HG03575 (cell line): ENCODE measurements around the gene MAP3K14.

Experiments
- ATAC-seq: cut with Tn5 transposase; IDR thresholded peaks from one replicate; pipeline ENCODE4 v1.9.1; 2021; ENCODE audit not compliant: unreplicated experiment, insufficient number of reproducible peaks, low FRiP score; ENCODE audit errors: extremely low read depth

The MAP3K14 gene

GRCh38 chr17:45319239-45319703, 2.5 kb upstream of the MAP3K14 start:
- ATAC-seq, result no peak

- no peak for ATAC-seq
Measured at GRCh38 chr17:45318561-45319230, 1.9 kb upstream of the MAP3K14 start.

GRCh38 chr17:45317111-45317928, 500 bp upstream of the MAP3K14 start:
- peak; percentile 43 for ATAC-seq

DNA sequence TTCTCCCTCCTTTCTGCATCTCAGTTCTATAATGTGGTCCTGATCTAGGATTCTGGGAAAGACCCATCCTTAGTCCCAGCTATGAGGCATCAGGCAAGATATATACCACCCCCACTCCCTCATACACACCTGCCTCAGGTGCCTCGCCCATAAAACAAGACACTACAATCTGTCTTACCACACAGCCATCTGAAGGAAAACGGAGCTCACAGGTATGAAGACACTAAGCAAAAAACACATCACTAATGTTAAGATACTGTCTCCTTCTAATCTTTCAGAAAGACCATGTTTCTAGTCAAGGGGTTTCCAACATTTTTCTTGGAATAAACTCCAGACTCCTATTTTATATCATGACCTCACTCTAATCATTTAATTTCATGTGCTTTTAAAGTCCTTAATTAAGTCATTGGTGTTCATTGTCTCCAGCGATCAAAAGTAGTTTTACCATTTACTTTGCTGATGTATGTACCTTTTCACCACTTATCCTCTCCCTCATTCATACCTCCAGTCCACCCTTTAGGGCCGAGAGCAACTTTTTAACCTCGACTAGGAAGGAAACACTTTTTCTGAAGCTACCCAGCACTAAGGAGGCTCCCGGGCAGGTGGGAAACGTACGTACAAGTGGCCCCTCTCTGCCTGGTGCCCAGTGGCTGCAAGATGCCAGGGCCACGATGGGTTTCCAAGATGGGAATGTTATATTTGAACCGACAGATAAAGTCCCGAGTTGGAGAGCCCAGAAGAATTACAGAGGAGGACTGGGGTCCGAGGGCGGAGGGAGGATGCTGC, 979 bp downstream of the MAP3K14 start:
- ATAC-seq, result no peak

DNA sequence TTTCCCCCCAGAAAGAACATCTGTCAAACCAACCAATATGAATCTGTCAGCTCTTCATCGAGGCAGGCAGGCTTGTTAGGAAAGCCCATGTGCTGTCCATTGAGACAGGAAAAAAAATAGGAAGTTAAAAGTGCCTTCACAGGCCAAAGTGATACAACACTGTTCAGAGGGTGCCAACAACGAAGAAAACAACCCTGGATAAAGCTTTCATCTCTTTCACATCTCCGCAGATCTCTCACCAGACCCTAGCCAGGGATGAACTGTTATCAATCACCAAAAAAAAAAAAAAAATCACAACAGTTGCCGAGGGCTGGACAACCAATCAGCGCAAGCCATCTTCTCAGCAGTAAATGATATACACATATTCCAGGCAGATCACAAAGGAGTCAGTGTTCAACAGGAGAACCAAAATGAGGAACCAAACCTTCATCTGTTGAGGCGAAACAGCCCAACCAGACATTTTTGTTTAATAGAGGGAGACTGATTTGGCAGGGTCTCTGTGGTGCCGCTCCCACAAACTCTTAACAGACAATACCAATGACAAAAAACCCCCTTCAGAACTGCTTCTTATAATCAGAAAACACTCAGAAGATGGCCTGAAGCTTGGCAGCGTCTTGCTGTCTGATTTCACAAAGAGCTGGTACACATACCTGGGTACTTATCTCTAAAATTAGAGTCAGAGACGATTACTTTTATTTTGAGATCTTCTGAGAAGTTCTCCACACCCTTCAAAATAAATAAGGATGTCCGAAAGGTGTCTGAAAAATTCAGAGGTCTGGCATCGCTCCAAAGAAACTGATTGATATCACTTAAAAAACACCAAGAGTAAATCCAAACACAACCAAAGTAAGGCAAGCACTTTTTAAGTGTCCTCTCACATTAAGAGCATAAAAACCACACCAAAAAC, 1.8 kb downstream of the MAP3K14 start:
- no peak for ATAC-seq

DNA sequence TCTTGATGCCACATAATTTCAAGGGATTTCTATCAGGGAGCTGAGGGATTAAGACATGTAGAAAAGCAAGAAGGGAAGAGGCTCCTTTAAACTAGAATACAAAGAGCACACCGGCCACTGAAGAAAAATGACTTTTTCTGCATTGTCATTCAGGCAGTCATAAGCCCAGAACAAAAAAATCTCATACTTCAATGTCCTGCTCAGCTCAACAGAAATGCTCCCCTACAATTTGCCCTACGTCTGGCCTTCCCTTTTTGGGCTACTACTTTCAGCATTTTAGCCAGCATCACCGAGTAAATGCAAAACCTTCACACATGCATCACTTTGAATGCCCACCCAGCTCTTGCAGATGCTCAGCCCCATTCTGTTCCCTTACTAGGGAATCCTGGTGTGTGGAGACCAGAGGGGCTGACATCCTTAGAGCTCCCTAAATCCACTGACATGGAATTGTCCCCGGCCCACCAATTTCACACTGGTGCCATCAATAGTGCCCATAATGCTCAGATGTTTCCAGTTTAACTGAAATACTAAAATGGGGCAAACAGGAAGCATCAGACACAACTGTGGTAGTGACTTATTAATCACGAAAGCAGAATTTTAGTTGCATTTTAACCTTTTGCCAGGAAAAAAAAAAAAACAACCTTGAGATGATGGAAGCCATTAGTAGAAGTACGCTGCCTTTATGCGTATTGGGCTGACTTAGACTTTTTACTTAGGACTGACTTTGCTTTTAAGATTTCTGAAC, 2.7 kb downstream of the MAP3K14 start:
- ATAC-seq, result no peak

- ATAC-seq, result no peak
Measured at GRCh38 chr17:45313421-45313771, 3.4 kb downstream of the MAP3K14 start.

DNA sequence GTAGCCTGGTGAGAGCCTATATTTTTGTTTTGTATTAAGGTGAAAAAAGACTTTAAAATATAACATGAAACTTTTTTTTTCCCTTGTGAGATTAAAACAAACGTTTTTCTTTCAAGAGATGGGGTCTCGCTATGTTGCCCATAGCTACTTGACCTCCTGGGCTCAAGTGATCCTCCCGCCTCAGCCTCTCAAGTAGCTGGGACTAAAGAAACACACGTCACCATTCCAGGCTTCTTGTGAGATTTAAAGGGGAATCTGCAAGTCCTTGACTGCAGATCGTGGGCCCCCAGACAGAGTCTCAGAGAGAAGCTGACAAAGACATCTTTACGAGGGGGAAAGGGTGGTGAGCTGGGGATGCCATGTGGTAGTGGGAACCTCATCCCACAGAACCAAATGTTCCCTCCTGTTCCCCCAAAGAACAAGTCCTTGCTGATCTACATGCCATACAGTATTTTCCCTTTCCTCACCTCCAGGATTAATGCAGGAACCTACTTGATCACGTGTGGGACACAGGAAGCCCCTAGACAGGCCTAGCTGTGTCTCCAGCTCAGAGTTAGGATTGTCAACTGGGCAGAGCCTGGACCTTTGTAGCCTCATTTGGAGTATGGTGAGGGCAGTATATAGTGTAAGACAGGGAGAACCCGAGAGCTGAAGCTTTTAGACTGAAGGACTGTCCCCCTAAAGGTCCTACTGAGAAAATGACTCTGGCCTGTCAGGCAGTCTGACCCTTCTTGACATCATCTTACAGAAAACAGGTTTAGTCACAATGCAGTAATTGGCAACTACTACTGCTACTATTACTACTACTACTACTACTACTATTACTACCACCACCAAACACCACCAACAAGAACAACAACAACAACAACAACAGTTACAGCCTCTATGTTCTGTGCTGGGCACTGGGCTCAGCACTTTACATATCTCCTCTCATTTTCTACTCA, 4.1 kb downstream of the MAP3K14 start:
- no peak for ATAC-seq

DNA sequence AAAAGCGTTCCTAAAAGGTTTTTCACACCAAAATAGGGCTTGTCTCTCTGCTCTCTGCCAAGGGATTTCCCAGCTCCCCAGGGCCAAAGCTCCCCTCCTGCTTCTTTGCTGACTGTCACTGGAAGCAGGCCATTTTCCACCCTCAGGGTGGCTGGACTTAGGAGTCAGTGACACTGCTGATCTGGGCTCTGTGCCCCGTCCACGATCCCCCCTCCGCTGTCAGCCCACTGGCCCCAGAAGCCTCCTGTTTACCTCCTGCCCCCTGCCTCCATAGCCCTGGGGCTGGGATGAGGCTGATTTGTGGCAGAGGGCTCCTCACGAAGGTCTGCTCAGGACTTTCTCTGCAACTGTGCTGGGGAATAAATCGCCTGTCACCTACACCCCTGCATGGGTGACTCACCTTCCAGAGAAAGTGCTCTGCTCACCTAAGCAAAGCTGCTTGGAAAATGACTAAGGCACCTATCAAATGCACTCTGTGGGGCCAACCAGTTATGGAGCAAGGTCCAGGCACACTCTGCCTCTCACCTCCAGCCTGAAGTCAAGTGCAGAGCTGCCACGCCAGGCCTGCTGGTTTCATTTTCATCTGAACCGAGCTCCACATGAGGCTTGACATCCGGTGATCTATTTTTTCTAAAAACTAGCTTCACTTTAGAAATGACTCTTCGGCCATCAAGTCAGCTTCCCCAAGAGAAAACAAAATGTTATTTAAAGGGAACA, 4.9 kb downstream of the MAP3K14 start:
- no peak for ATAC-seq

DNA sequence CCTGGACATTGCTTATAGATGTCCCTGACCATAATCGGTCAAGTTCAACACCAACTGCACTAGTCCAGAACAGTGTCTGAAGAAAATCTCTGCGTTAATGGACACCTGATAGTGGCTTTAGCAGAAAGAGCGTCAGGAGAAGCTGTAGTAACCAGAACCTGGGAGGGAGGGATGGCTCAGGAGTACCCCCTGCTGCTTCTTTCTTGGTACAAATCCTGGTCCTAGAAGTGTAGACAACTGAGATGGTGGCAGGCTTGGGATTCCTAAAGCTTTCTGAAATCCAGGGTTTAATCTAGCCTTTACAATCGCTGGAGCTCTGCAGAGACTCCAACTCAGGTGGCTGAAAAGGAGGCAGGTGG, 5.4 kb downstream of the MAP3K14 start:
- no peak for ATAC-seq

DNA sequence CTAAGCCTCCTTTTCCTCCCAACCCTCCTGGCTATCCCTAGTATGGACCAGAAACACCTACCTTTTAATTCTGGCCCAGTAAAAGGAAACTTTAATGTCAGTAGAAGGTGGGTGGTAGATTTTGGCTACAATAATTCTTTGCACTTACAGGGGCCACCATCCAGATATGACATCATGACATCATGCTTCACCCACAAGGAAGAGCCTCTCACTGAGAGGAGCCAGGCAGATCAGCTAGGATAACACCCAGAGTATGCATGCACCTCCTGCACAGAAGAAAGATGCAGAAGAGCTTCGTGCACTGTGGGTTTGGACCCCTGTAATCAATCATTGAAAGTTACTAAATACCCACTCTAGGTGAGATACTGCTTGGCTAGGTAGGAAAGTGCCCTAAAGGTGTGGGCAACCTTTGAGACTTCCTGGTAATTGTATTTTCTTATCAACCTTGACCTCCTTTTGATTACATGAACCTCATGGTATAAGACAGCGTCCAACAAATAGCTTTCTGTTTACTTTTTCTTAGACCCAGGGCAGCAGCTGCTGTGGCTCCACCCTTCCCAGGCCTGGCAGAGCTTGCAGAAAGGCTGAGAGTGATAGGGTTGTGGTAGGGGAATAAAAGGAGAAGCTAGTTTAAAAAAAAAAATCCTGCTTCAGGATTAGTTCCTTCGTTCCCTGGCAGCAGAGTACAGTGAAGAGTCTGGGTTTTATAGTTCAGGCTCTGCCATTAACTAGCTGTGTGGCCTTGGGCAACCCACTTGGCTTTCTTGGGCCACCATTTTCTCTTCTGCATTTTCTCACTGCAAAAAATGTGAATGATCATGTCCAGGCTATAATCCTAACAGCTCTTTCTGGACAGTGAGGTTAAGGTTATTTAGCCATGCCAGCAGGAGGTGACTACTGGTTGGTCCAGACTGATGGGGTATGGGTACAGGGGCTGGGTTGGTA, 6.2 kb downstream of the MAP3K14 start:
- ATAC-seq, result no peak

DNA sequence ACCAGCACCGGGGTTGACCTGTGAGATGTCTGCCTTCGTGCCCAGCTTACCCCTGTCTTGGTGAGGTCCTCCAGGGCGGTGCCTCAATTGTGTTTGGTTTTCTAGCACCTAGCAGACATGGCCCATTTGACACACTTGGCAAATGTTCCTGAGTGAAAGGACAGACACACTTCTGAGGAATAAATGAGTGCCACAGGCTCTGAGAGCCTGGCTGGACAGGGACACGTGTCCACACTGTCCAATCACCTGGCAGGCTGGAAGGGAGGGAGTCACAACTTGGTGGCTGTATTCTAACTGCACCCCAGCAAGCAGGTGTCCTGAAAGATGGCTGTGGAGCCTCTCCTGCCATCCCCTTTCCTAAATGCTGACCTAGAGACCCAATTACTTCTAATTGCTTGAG, 7.4 kb downstream of the MAP3K14 start:
- no peak for ATAC-seq

GRCh38 chr17:45308840-45309239, 8.0 kb downstream of the MAP3K14 start:
- no peak for ATAC-seq

- ATAC-seq, result no peak
Measured at GRCh38 chr17:45308016-45308365, 8.8 kb downstream of the MAP3K14 start.

- no peak for ATAC-seq
Measured at GRCh38 chr17:45307290-45308015, 9.4 kb downstream of the MAP3K14 start.
